ENCODE data around the gene CLASP1. TPM values are rescaled to one million over a fixed set of nuclear protein-coding genes. Genes with fewer than 3 reads are reported as not detected.
"Not testable (repeated sequence)": the region's sequence is repeated elsewhere in the genome, so short reads cannot be mapped to it uniquely, and the experiment has no call there.

CLASP1 gene
- total RNA-seq, 1 donor from 2014 or later = 95.1 TPM

DNA sequence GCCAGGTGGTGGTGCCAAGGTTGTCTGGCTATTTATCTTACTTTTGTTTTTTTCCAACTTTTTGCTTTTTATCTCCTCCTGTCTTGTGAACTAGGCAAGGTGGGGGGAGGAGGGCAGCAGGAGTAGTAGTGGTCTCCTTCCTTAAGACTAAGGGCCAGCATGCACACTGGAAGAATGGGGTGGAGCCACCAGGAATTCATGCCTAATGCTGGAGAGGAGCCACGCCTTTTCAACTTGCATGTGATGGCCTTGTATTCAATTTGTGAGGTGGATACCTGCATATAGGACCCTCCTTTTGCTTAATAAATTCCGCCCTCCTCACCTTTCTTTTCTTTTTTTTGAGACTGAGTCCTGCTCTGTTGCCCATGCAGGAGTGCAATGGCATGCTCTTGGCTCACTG is 37.6 kb upstream of the CLASP1 start:
- Mint-ChIP-seq H3K27me3 (ENCODE audit: unreplicated experiment) (peaks cover 1% of the 10 kb centered on the region), H3K36me3 (ENCODE audit: low read depth, unreplicated experiment) (peaks cover 11% of the 10 kb centered on the region), H3K27ac (ENCODE audit: unreplicated experiment) (no peak overlapping the region), H3K9me3 (ENCODE audit: unreplicated experiment) (peaks cover 14% of the 10 kb centered on the region), H3K4me1 (ENCODE audit: unreplicated experiment) (no peaks in the 10 kb centered on the region), H3K4me3 (ENCODE audit: unreplicated experiment) (no peak overlapping the region)
- DNase-seq (ENCODE audit: low spot score) = no peak
- TF ChIP-seq, protein P1, sequence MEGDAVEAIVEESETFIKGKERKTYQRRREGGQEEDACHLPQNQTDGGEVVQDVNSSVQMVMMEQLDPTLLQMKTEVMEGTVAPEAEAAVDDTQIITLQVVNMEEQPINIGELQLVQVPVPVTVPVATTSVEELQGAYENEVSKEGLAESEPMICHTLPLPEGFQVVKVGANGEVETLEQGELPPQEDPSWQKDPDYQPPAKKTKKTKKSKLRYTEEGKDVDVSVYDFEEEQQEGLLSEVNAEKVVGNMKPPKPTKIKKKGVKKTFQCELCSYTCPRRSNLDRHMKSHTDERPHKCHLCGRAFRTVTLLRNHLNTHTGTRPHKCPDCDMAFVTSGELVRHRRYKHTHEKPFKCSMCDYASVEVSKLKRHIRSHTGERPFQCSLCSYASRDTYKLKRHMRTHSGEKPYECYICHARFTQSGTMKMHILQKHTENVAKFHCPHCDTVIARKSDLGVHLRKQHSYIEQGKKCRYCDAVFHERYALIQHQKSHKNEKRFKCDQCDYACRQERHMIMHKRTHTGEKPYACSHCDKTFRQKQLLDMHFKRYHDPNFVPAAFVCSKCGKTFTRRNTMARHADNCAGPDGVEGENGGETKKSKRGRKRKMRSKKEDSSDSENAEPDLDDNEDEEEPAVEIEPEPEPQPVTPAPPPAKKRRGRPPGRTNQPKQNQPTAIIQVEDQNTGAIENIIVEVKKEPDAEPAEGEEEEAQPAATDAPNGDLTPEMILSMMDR (IDR thresholded peaks at IDR 0.05; ENCODE audit: unreplicated experiment) = no peak

DNA sequence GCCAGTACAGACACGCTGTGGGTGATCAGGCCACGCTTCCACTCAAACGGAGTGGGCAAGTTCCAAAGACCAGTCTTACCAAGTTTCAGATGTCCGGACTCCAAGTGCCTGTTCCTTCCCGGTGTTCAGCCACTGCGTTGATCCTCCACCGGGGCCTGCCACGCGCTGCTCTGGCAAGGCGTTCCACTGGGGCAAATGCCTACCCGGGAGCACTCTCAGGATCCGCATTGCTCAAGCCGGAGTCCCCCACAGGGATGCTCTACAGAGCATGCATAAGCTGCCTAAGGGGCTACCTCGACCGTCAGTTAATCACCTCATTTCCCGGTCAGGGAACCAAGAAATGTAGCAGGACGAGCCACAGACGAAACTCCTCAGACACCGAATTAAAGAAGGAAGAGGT is 37.0 kb upstream of the CLASP1 start:
- H3K9me3 Mint-ChIP-seq (ENCODE audit: unreplicated experiment) = peaks cover 14% of the 10 kb centered on the region
- no peak overlapping the region for H3K27ac Mint-ChIP-seq (ENCODE audit: unreplicated experiment)
- H3K4me1 Mint-ChIP-seq (ENCODE audit: unreplicated experiment) = no peaks in the 10 kb centered on the region
- DNase-seq (ENCODE audit: low spot score) = no peak
- no peak overlapping the region for H3K4me3 Mint-ChIP-seq (ENCODE audit: unreplicated experiment)
- TF ChIP-seq, protein P1 (IDR thresholded peaks at IDR 0.05; ENCODE audit: unreplicated experiment) = no peak
- H3K36me3 Mint-ChIP-seq (ENCODE audit: low read depth, unreplicated experiment) = peaks cover 17% of the 10 kb centered on the region
- peaks cover 1% of the 10 kb centered on the region for H3K27me3 Mint-ChIP-seq (ENCODE audit: unreplicated experiment)

DNA sequence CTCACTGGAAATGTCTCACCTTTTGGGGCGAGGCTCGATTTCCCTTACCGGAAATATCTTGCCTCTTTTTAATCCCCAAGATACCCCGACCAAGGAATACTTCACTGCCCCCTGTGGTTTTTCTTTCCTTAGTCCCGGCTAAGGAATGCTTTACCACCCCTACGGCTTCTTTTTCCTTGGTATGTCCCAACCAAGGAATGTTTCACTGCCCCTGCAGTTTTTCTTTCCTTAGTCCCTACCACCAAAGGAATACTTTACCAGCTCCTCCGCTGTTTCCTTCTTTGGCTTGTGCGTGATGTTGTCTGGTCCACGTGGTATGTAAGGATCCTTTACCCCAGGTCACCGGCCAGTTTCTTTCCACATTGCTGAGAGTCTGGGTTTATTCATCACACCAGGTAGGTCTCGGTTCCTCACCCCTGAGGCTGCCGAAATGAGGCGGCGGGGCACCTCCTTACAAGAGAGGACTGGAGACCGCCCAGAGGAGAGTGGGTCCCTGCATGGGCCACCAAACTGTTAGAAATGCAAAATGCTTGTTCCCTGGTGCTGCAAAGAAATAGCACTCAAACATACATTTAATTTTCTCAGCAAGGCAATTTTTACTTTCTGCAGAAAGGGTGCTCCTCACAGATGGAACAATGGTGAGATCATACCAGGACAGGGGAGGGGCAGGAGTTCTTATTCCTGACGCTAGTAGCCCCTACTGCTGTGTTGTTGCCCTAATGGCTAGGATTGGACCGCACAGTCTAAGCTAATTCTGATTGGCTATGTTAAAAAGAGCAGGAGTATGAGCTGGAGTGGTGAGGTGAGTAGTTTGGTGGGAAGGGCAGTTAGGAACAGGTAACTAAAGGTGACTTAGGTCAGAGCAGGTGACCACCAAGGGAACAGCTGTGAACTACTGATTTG is 33.4 kb upstream of the CLASP1 start:
- no peak for DNase-seq (ENCODE audit: low spot score)
- H3K27me3 Mint-ChIP-seq (ENCODE audit: unreplicated experiment) = peaks cover 1% of the 10 kb centered on the region

DNA sequence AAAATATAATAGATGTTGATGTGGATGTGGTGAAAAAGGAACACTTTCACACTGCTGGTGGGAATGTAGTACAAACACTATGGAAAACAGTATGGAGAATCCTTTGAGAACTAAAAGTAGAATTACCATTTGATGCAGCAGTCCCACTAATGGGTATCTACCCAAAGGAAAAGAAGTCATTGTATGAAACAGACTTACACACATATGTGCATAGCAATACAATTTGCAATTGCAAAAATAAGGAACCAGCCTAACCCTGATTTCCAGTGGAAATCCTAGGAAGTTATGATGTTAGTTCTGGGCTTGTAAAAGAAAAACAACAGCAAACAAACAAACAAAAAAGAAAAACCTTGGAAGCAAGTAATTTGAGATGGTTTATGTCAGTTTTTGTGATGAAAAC is 28.6 kb upstream of the CLASP1 start:
- H3K4me1 Mint-ChIP-seq (ENCODE audit: unreplicated experiment) = no peaks in the 10 kb centered on the region
- peaks cover 4% of the 10 kb centered on the region for H3K9me3 Mint-ChIP-seq (ENCODE audit: unreplicated experiment)
- peaks cover 10% of the 10 kb centered on the region for H3K36me3 Mint-ChIP-seq (ENCODE audit: low read depth, unreplicated experiment)
- TF ChIP-seq, protein P1 (IDR thresholded peaks at IDR 0.05; ENCODE audit: unreplicated experiment) = no peak
- DNase-seq (ENCODE audit: low spot score) = no peak
- H3K27ac Mint-ChIP-seq (ENCODE audit: unreplicated experiment) = no peak overlapping the region
- H3K4me3 Mint-ChIP-seq (ENCODE audit: unreplicated experiment) = no peak overlapping the region
- no peaks in the 10 kb centered on the region for H3K27me3 Mint-ChIP-seq (ENCODE audit: unreplicated experiment)

More for the DNA sequence above, 33.4 kb upstream of the CLASP1 start:
- Mint-ChIP-seq H3K9me3 (ENCODE audit: unreplicated experiment) (peaks cover 14% of the 10 kb centered on the region), H3K4me1 (ENCODE audit: unreplicated experiment) (no peaks in the 10 kb centered on the region), H3K27ac (ENCODE audit: unreplicated experiment) (no peak overlapping the region), H3K36me3 (ENCODE audit: low read depth, unreplicated experiment) (peaks cover 17% of the 10 kb centered on the region), H3K4me3 (ENCODE audit: unreplicated experiment) (no peak overlapping the region)
- TF ChIP-seq, protein P1 (IDR thresholded peaks at IDR 0.05; ENCODE audit: unreplicated experiment) = no peak

DNA sequence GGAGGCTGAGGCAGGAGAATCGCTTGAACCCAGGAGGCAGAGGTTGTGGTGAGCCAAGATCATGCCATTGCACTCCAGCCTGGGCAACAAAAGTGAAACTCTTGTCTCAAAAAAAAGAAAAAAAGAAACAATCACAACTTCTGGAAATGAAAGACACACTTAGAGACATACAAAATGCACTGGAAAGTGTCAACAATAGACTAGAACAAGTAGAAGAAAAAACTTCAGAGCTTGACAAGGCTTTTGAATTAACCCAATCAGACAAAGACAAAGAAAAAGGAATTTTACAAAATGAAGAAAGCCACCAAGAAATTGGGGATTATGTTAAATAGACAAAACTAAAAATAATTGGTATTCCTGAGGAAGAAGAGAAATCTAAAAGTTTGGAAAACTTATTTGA is 22.4 kb upstream of the CLASP1 start:
- not testable (repeated sequence) for H3K27me3 Mint-ChIP-seq (ENCODE audit: unreplicated experiment)

More for the DNA sequence above, 22.4 kb upstream of the CLASP1 start:
- not testable (repeated sequence) for H3K4me3 Mint-ChIP-seq (ENCODE audit: unreplicated experiment); H3K9me3 Mint-ChIP-seq (ENCODE audit: unreplicated experiment); H3K27ac Mint-ChIP-seq (ENCODE audit: unreplicated experiment); DNase-seq (ENCODE audit: low spot score); H3K4me1 Mint-ChIP-seq (ENCODE audit: unreplicated experiment); H3K36me3 Mint-ChIP-seq (ENCODE audit: low read depth, unreplicated experiment)
